Neutrophil (primary cell): ENCODE data around the gene EFNA3.

Experiments
- H3K27ac ChIP-seq: fragments of 200-600 bp; sonication (generic); 2 replicates; pipeline ENCODE4 v1.5.1; 2016; ENCODE audit warnings: mild to moderate bottlenecking, moderate library complexity
- H3K27me3 ChIP-seq: fragments of 200-600 bp; sonication (generic); 2 replicates; pipeline ENCODE4 v1.6.0; 2016; ENCODE audit warnings: mild to moderate bottlenecking
- H3K36me3 ChIP-seq: fragments of 200-600 bp; sonication (generic); 2 replicates; pipeline ENCODE4 v1.5.1; 2017
- H3K4me1 ChIP-seq, 2 experiments: fragments of 200-600 bp in 1 of 2; sonication (generic) in 1 of 2; 1 replicate in 1 of 2; 2 replicates in 1 of 2; pipeline versions ENCODE4 v1.5.1 to v1.6.1; 2013 to 2016; ENCODE audit warnings: low read depth in 1 of 2, low read length in 1 of 2, mild to moderate bottlenecking in 1 of 2, moderate library complexity in 1 of 2; ENCODE audit not compliant: control insufficient read depth in 1 of 2, insufficient read depth in 1 of 2
- H3K4me3 ChIP-seq, 2 experiments: fragments of 200-600 bp in 1 of 2; sonication (generic) in 1 of 2; 1 replicate in 1 of 2; 2 replicates in 1 of 2; pipeline ENCODE4 v1.5.1; 2013 to 2016; ENCODE audit warnings: low read depth in 1 of 2, low read length in 1 of 2, mild to moderate bottlenecking in 1 of 2, moderate library complexity in 1 of 2
- H3K9me3 ChIP-seq: fragments of 200-600 bp; sonication (generic); 2 replicates; pipeline ENCODE4 v1.5.1; 2016
- TF ChIP-seq, protein P1 (sequence below): fragments of 200-600 bp; sonication (generic); IDR thresholded peaks from 2 replicates; pipeline ENCODE4 v1.5.1; 2016; ENCODE audit warnings: antibody characterized with exemption

Gene EFNA3

DNA sequence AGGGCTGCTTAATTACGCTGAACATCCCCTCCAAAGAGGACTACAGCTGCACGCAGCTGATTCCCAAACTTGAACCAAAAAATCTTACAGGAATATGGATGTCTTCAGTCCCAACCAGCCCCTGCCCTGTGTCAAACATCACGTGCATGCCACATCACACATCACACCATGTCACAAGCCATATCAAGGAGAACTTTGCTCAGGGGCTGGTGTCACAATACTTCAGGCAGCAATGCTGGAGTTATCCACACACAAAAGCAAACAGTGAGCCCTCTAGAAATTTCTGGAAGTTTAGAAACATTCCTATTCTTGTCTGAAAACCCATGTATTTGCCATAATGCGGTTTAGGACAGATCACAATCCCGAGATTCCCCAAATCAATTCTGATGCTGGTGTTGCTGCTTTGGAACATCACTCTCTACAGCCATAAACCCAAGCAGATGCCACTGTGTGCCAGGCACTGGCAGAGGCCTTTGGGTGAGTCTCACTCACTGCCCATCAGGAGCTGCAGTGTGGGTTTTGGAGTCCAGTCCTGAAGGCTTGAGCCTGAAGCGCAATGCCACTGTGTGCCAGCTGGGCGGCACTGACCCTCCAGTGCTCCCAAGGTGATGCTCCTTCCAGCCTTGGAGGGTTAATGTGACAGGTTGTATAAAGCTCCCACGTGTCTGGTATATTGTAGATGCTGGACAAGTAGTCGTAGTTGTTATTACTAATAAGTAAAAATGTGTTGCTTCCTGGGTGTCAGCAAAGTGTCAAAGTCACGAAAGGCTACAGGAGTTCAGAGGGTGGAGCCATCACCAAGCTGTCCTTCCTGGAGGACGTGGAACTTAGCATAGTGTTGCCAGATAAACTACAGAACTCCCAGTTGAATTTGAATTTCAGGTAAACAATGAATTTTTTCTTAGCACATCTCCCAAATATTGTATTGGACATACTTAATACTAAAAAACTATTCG lies 28.9 kb downstream of the EFNA3 start:
- no peaks in the 10 kb centered on the region for H3K27me3 ChIP-seq
- H3K27ac ChIP-seq: no peak overlapping the region
- no peaks in the 10 kb centered on the region for H3K4me1 ChIP-seq
- no peak overlapping the region for H3K4me3 ChIP-seq
- no peaks in the 10 kb centered on the region for H3K9me3 ChIP-seq
- TF ChIP-seq, protein P1, sequence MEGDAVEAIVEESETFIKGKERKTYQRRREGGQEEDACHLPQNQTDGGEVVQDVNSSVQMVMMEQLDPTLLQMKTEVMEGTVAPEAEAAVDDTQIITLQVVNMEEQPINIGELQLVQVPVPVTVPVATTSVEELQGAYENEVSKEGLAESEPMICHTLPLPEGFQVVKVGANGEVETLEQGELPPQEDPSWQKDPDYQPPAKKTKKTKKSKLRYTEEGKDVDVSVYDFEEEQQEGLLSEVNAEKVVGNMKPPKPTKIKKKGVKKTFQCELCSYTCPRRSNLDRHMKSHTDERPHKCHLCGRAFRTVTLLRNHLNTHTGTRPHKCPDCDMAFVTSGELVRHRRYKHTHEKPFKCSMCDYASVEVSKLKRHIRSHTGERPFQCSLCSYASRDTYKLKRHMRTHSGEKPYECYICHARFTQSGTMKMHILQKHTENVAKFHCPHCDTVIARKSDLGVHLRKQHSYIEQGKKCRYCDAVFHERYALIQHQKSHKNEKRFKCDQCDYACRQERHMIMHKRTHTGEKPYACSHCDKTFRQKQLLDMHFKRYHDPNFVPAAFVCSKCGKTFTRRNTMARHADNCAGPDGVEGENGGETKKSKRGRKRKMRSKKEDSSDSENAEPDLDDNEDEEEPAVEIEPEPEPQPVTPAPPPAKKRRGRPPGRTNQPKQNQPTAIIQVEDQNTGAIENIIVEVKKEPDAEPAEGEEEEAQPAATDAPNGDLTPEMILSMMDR: no peak
- H3K36me3 ChIP-seq: no peaks in the 10 kb centered on the region

DNA sequence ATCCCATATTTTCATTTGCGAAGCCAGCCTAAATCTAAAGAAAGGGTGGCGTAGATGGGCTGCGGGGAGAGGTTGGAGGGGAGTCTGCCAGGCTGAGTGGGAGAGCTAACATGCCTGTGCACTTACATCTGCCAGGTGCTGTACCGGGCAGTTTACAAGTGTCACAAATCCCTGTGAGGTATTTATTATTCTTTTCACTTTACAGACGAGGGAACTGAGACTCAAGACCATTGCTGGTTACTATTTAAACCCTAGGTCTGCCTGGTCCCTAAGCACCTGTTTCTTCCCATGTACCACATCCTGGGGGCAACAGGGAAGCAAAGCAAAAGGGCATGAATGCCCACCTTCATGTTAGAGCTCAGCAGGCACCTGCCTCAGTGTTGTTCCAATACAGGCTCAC lies 29.7 kb downstream of the EFNA3 start:
- no peak overlapping the region for H3K4me3 ChIP-seq
- H3K27ac ChIP-seq: no peak overlapping the region
- H3K4me1 ChIP-seq: no peaks in the 10 kb centered on the region
- no peaks in the 10 kb centered on the region for H3K9me3 ChIP-seq
- TF ChIP-seq, protein P1: no peak
- no peaks in the 10 kb centered on the region for H3K27me3 ChIP-seq
- no peaks in the 10 kb centered on the region for H3K36me3 ChIP-seq

DNA sequence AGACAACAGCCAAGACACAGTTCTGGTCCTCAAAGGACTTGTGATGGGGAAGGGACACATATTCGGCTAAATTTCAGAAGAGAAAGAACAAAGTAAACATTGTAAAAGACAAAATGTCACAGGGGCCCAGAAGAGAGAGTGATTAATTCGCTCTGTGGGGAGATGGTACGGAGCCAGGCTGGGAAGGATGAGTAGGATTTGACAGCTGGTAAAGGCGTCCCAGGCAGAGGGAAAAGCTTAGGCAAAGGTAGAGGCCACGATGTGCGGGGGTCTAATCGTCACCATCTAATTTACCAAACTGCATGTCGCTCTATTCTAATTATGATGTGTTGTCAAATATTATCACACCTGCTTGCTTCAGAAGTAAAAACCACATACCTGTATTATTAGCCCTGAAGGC lies 31.7 kb downstream of the EFNA3 start:
- TF ChIP-seq, protein P1: no peak
- Histone ChIP-seq H3K27me3 (no peaks in the 10 kb centered on the region), H3K27ac (no peak overlapping the region), H3K36me3 (no peaks in the 10 kb centered on the region), H3K4me3 (no peak overlapping the region), H3K4me1 (no peaks in the 10 kb centered on the region), H3K9me3 (no peaks in the 10 kb centered on the region)

DNA sequence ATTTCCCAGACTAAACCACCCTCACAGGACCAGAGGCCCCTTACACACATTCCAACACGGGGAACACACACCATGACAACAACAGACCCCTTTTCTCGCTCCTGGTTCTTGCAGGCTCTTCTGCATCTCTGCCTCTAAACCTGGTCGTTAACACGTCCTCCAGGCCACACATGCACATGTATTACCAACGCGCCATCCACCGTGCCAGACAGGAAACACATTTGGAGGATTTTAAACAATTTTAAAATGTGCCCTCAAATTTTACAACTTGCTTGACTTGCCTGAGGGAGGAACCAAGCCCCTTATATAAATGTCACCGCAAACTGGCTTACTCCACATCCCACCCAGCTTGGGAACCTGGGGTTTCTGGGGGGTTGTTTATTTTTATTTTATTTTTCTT lies 32.2 kb downstream of the EFNA3 start:
- H3K4me3 ChIP-seq: no peak overlapping the region
- H3K36me3 ChIP-seq: no peaks in the 10 kb centered on the region
- TF ChIP-seq, protein P1: no peak
- H3K27ac ChIP-seq: no peak overlapping the region
- H3K4me1 ChIP-seq: no peaks in the 10 kb centered on the region
- H3K9me3 ChIP-seq: no peaks in the 10 kb centered on the region
- no peaks in the 10 kb centered on the region for H3K27me3 ChIP-seq

DNA sequence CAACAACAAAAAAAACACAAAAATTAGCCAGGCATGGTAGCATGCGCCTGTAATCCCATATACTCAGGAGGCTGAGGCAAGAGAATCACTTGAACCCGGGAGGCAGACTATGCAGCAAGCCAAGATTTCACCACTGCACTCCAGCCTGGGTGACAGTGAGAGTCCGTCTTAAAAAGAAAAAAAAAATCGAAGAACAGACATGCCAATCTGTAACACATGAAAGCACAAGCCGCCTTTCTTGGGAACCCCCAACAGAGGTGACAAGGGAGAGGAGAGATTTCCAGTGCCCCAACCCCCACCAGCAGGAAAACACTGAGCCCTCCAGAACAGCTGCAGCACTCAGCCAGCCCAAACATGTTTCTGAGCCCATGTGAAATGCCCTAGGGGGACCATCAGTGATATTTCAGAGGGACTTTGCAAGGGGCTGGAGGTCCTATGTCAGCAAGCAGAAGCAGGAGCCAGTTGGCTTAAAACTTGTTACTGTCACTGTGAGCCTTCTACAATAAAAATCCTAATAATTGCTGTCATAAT lies 34.9 kb downstream of the EFNA3 start:
- Histone ChIP-seq H3K4me1 (no peaks in the 10 kb centered on the region), H3K27ac (no peak overlapping the region), H3K4me3 (no peak overlapping the region), H3K9me3 (no peaks in the 10 kb centered on the region), H3K27me3 (no peaks in the 10 kb centered on the region), H3K36me3 (no peaks in the 10 kb centered on the region)
- TF ChIP-seq, protein P1: no peak
